ENCODE measurements around the gene GRM1.

DNA sequence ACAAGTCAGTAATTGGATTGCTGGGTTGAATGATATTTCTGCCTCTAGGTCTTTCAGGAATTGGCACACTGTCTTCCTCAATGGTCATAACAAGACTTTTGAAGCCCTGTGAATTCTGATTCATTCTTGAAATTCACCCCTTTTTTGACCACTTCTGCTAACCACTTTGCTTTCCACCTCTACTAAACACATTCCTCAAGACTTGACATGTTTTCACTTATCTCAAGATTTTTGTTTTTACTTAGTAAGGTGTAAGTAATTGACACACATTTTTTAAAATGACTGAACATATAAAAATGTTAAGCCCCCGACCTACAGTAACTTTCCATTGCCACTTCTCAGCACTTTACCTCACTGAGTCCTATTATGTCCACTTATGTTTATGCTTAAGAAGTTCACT is 239.1 kb downstream of the GRM1 start:
- TF ChIP-seq, protein P1, sequence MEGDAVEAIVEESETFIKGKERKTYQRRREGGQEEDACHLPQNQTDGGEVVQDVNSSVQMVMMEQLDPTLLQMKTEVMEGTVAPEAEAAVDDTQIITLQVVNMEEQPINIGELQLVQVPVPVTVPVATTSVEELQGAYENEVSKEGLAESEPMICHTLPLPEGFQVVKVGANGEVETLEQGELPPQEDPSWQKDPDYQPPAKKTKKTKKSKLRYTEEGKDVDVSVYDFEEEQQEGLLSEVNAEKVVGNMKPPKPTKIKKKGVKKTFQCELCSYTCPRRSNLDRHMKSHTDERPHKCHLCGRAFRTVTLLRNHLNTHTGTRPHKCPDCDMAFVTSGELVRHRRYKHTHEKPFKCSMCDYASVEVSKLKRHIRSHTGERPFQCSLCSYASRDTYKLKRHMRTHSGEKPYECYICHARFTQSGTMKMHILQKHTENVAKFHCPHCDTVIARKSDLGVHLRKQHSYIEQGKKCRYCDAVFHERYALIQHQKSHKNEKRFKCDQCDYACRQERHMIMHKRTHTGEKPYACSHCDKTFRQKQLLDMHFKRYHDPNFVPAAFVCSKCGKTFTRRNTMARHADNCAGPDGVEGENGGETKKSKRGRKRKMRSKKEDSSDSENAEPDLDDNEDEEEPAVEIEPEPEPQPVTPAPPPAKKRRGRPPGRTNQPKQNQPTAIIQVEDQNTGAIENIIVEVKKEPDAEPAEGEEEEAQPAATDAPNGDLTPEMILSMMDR (IDR thresholded peaks at IDR 0.05; ENCODE audit: low read depth, low read length, poor library complexity, severe bottlenecking), result no peak
- no peak for TF ChIP-seq EZH2phosphoT487 (IDR thresholded peaks at IDR 0.05; ENCODE audit: borderline replicate concordance, low read length)

Measured in DOHH2 (cell line).